AG10803 (cell line): Measurements from ENCODE around the gene SELENOS.

Experiments used
- DNase-seq: peaks from one replicate; pipeline ENCODE4 v3.0.0; 2010; ENCODE audit warnings: low read depth
- H3K4me3 ChIP-seq: 2 replicates; pipeline ENCODE4 v1.5.1; 2011; ENCODE audit warnings: mild to moderate bottlenecking, low read length, control low read depth
- TF ChIP-seq, protein P1 (sequence below): conservative IDR thresholded peaks from 2 replicates; pipeline ENCODE4 v1.5.1; 2011; ENCODE audit warnings: mild to moderate bottlenecking, low read length, control low read depth, inconsistent platforms

SELENOS gene

DNA sequence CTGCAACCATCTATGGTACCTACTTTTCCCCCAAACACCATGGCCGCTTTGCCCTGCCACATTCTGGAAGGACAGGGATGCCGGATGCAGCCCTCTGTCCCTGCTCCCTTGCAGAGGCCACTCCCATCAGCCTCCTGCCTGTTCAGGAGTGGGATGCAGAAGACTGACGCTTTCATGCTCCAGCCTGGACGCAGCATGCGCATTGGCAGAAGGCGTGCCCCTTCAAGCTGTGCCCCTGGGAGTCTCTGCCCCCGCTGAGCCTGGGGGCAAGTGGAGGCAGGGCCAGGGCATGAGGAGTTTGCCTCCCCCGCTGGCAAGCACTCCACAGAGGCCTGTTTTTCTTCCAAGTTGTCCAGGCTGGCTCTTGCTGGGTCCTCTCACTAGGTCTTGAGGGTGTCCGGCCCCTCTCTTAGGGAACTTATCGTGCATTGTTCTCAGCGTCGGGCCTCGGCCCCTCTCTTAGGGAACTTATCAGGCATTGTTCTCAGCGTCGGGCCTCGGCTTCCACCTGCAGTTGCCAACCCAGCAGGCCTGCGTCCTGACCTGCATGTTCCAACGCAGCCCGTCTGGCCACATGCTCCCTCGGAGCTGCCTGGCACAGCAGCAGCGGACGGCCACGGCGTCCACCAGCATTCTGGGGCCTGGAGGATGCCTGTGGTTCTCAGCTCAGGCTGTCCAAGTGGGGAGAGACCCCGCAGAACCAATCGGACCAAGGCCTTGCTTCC is 32.3 kb upstream of the SELENOS start:
- no peak for DNase-seq
- H3K4me3 ChIP-seq, result no peak overlapping the region
- TF ChIP-seq, protein P1, sequence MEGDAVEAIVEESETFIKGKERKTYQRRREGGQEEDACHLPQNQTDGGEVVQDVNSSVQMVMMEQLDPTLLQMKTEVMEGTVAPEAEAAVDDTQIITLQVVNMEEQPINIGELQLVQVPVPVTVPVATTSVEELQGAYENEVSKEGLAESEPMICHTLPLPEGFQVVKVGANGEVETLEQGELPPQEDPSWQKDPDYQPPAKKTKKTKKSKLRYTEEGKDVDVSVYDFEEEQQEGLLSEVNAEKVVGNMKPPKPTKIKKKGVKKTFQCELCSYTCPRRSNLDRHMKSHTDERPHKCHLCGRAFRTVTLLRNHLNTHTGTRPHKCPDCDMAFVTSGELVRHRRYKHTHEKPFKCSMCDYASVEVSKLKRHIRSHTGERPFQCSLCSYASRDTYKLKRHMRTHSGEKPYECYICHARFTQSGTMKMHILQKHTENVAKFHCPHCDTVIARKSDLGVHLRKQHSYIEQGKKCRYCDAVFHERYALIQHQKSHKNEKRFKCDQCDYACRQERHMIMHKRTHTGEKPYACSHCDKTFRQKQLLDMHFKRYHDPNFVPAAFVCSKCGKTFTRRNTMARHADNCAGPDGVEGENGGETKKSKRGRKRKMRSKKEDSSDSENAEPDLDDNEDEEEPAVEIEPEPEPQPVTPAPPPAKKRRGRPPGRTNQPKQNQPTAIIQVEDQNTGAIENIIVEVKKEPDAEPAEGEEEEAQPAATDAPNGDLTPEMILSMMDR, result no peak

DNA sequence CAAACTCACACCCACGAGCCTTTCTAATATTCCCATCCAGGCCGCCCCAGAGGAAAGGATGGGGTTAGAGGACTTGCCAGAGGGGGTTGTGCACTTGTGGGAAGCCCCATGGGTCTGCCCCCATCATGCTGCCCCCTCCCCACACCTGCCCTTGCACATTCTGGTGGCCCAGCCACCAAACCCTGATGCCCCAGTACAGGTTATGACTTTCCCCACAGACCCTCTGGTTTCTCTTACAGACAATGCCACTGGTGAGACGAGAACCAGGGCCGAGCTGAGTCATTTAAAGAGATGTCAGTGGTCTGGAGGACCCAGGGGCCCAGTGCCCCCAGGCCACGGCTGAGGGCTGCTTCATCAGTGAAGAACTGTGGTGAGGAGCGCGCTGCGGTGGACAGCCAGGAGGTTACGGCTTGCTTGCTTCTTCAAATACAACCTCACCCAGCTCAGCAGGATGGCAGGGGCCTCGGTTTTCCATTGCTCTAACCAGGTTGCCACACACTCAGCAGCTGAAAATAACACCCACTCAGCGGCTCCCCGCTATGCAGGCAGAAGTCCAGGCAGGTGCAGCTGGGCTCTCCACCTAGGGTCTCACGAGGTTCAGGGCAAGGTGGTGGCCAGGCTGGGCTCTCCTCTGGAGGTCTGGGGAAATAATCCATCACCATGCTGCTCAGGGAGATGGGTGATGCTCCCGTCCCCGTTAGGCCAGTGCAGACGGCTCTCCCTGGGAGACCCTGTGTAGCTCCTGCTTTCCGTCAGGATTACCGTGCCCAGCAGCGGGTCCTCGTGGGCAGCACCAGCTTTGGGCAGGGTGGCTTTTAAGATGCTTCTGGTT is 31.5 kb upstream of the SELENOS start:
- no peak overlapping the region for H3K4me3 ChIP-seq
- TF ChIP-seq, protein P1, result no peak
- no peak for DNase-seq

DNA sequence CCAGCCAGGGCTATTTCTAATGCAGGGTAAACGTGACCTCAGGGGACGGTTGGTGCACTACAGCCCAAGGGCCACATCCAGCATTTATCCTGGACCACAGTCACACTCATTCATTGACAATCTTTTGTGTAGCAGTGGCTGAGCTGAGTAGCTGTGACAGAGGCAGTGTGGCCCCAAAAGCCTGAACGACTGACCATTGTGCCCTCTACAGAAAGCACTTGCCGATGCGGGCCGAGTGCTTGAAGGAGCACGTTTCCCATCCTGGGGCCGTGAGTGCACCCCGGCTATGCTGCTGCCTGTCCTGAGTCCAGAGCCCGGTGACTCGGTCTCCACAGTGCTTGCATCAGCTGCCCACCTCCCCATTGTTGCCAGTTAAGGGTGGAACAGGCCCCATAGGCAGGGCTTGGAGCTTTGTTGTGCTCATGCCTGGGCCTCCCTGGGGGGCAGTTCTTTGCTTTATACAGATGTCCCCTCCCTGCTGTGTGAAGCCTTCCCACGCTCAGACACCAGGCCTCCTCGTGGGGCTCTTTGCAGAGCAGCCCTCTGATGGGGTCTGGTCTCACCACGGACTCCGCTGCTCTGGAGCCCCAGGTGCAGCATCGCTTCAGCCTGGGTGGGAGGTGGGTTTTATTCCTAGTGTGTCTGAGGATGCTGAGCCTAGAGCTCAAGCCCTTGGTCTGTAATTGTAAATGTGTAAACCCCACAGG is 30.8 kb upstream of the SELENOS start:
- no peak overlapping the region for H3K4me3 ChIP-seq
- TF ChIP-seq, protein P1, result no peak
- no peak for DNase-seq

DNA sequence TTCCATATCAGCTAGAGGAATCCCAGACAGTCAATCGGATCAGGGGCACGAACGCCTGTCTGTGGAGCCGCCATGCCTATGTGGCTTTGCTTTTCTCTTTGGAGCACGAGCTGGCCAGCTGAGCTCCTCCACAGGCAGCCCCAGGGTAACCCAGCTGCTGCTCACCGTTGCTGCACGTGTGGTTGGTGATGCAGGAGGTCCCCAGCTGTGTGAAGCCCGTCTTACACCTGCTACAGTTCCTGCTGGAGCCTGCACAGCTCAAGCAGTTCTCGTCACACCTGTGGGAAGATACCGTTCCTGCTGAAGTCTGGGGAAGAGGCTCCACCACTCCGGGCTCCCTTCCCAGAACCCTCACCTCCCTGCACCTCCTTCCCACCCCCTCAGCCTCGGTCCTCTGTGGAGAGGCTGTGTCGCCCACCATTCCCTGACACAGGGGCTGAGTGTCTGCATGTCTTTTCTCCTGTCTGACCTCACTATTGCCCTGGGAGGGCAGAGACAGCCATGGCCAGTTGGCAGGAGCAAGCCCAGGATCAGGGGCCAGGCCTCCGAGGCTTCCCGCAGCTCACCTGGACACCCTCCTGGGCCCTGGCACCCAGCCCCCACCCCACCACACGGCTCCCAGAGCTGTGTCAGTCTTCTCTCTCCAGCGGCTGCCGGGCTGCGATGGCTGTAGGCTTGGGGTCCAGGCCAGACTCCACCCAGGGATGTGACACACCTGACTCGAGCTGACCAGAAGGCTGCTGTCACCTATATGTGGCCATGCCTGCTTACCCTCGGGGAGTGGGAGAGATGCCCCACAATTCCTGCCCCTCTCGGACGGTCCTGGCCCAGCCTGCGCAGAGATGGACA is 30.0 kb upstream of the SELENOS start:
- TF ChIP-seq, protein P1, result no peak
- H3K4me3 ChIP-seq, result no peak overlapping the region
- DNase-seq, result no peak

GRCh38 chr15:101306341-101307047 is 29.2 kb upstream of the SELENOS start:
- no peak for DNase-seq
- TF ChIP-seq, protein P1, result no peak
- no peak overlapping the region for H3K4me3 ChIP-seq

- H3K4me3 ChIP-seq, result no peak overlapping the region
- DNase-seq, result no peak
These were observed 28.6 kb upstream of the SELENOS start for GRCh38 chr15:101305820-101306255.

More at GRCh38 chr15:101305820-101306255, 28.6 kb upstream of the SELENOS start:
- TF ChIP-seq, protein P1, result no peak
